A673 (cell line): ENCODE measurements around the gene C2CD3.

Experiments used
- CTCF ChIP-seq: fragments of 300-800, 200-600 bp; sonication (generic); conservative IDR thresholded peaks from 2 replicates; pipeline ENCODE4 v1.5.1; 2017; ENCODE audit warnings: low read depth, mild to moderate bottlenecking, antibody characterized with exemption, low read length, moderate library complexity, mixed read lengths
- EZH2 ChIP-seq: fragments of 200-600 bp; sonication (generic); IDR thresholded peaks from 2 replicates; pipeline ENCODE4 v1.6.1; 2017; ENCODE audit warnings: borderline replicate concordance, low read depth, mild to moderate bottlenecking, mixed read lengths, antibody characterized with exemption, low read length; ENCODE audit not compliant: poor library complexity, severe bottlenecking

GRCh38 chr11:74195828-74196227, 25.0 kb upstream of the C2CD3 start:
- TF ChIP-seq CTCF (no peak), EZH2 (no peak)
